K562 (cell line): ENCODE data around the gene C6orf89. TPM values are rescaled to one million over a fixed set of nuclear protein-coding genes. Genes with fewer than 3 reads are reported as not detected.

Experiments
- ARNT ChIP-seq, 2 experiments: fragments of 450-650 bp; IDR thresholded peaks; 2 replicates each; pipeline ENCODE4 v1.6.1; 2016; ENCODE audit warnings: mild to moderate bottlenecking in 1 of 2
- BHLHE40 ChIP-seq: IDR thresholded peaks from 2 replicates; pipeline ENCODE4 v1.6.1; 2011; ENCODE audit warnings: low read length, improper control_type of control experiment
- CBFA2T2 ChIP-seq: fragments of 450-650 bp; conservative IDR thresholded peaks from 2 replicates; pipeline ENCODE4 v1.6.1; 2017; ENCODE audit warnings: mild to moderate bottlenecking
- CBX8 ChIP-seq: fragments of 200-600 bp; sonication (generic); IDR thresholded peaks from 2 replicates; pipeline ENCODE4 v1.6.1; 2012; ENCODE audit warnings: borderline replicate concordance, mixed run types, low read depth, mild to moderate bottlenecking, moderate library complexity, mixed read lengths, low read length, control low read depth, inconsistent platforms; ENCODE audit not compliant: poor library complexity, severe bottlenecking; ENCODE audit errors: extremely low read depth
- FOSL1 ChIP-seq: fragments of 200-800 bp; sonication (Bioruptor generic); conservative IDR thresholded peaks from 2 replicates; pipeline ENCODE4 v1.6.1; 2016; ENCODE audit warnings: missing genetic modification characterization, missing compliant biosample characterization
- MCM5 ChIP-seq: fragments of 450-650 bp; IDR thresholded peaks from 2 replicates; pipeline ENCODE4 v1.6.1; 2016; ENCODE audit warnings: low read depth
- NFE2L1 ChIP-seq: fragments of 450-650 bp; IDR thresholded peaks from 2 replicates; pipeline ENCODE4 v1.6.1; 2016; ENCODE audit warnings: missing genetic modification characterization, low read depth, mild to moderate bottlenecking, missing compliant biosample characterization, moderate library complexity, borderline replicate concordance
- PTRF ChIP-seq: fragments of 450-650 bp; IDR thresholded peaks from 2 replicates; pipeline ENCODE4 v1.6.1; 2016; ENCODE audit warnings: mild to moderate bottlenecking, missing genetic modification characterization, missing compliant biosample characterization
- RERE ChIP-seq: sonication (generic); formaldehyde crosslinking; IDR thresholded peaks from 2 replicates; pipeline ENCODE4 v1.8.0; 2023; ENCODE audit warnings: missing genetic modification reagents, mild to moderate bottlenecking, borderline replicate concordance
- USF2 ChIP-seq: sonication (generic); formaldehyde crosslinking; IDR thresholded peaks from 2 replicates; pipeline ENCODE4 v1.5.0; 2020; ENCODE audit warnings: missing genetic modification reagents
- ZBTB5 ChIP-seq: fragments of 450-650 bp; IDR thresholded peaks from 2 replicates; pipeline ENCODE4 v1.6.1; 2017; ENCODE audit warnings: antibody characterized with exemption
- ZBTB9 ChIP-seq: fragments of 450-650 bp; formaldehyde crosslinking; IDR thresholded peaks from 2 replicates; pipeline ENCODE4 v1.4.0; 2020; ENCODE audit warnings: mild to moderate bottlenecking, moderate library complexity
- ZNF668 ChIP-seq: fragments of 250-450 bp; sonication (Bioruptor Pico); IDR thresholded peaks from 2 replicates; pipeline ENCODE4 v1.8.0; 2022; ENCODE audit warnings: mild to moderate bottlenecking, inconsistent platforms
- ZNF696 ChIP-seq: fragments of 250-450 bp; sonication (Bioruptor Pico); conservative IDR thresholded peaks from 2 replicates; pipeline ENCODE4 v1.4.0; 2020; ENCODE audit warnings: mild to moderate bottlenecking, moderate library complexity
- polyA plus RNA-seq, 8 experiments: library from polyadenylated mRNA; depleted of rRNA in 4 of 8; stranded (reverse) in 5 of 8; unstranded in 3 of 8; fragments of >200 nt; fragmentation: Nextera tagmentation in 2 of 8; fragmentation: Illumina TruSeq in 1 of 8; extraction: Ambion mirVana in 2 of 8; extraction: Trizol in 1 of 8; gene quantifications; 2 replicates each; pipeline versions ENCODE4 v1.2.1 to v1.2.3, GENCODE V29; 2011 to 2014; ENCODE audit warnings: inconsistent platforms in 1 of 8, missing spikeins in 1 of 8
- total RNA-seq, 7 experiments: library from RNA; depleted of rRNA in 6 of 7; stranded (reverse); fragments of >200 nt in 6 of 7; fragmentation: Illumina TruSeq in 2 of 7; extraction: Trizol in 2 of 7; gene quantifications; 2 replicates each; pipeline versions ENCODE4 v1.2.1 to v1.2.3, GENCODE V29; 2011 to 2021; ENCODE audit warnings: low replicate concordance in 1 of 7

The C6orf89 gene
- total and polyA plus RNA-seq, 9 of the 15 experiments (the other 6 are each of a cell fraction or from before 2014, with no cell fraction given) = 35.2 to 111 (median 58.5) TPM

DNA sequence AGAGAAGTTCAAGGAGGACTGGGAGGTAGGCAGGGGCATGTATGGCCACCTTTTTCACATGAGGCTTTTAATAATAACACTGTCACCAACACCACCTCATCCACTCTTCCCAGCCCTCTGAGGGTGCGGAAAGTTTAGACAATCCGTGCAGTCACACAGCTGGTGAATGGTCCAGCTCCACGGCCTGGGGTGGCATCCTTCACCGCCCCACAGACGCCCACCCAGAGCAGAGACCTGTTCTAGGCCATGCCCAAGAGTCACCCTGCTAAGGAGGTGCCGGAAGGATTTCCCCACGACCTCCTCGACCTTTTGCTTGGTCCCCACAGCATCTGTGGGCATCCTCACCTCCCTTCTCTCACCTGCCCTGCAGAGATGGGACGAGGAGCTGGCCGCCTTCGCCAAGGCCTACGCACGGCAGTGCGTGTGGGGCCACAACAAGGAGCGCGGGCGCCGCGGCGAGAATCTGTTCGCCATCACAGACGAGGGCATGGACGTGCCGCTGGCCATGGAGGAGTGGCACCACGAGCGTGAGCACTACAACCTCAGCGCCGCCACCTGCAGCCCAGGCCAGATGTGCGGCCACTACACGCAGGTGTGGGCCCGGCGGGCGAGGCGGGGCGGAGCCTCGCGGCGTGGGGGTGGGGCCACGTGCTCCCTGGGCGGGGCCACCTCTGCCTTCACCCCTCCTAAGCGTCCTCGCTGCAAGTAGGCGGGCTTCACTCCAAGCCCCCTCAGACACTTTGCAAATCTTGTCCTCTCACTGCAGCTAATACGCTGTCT is 73.2 kb downstream of the C6orf89 start (continued):
- TF ChIP-seq USF2 (CRISPR knock-in tag) (peak; percentile 77), BHLHE40 (peak; percentile 42; the same call in 1 of the 2 replicates), ARNT (IDR thresholded peaks at IDR 0.05) (no peak), FOSL1 (no peak), CBFA2T2 (0 out of 2 replicates have a peak, but pooled peaks have one; percentile 14), MCM5 (no peak), CBX8 (no peak), ZNF668 (CRISPR knock-in tag) (no peak), ZNF696 (CRISPR knock-in tag) (no peak), ZBTB5 (no peak), PTRF (no peak), ZBTB9 (no peak), RERE (CRISPR knock-in tag) (no peak), NFE2L1 (tag) (no peak)
